GM23248 (cell line): ENCODE measurements around the gene UBE2I.

ENCODE experiments used
- EZH2 ChIP-seq: fragments of 200-600 bp; sonication (generic); IDR thresholded peaks from 2 replicates; pipeline ENCODE4 v1.6.1; 2018; ENCODE audit warnings: antibody characterized with exemption, mild to moderate bottlenecking; ENCODE audit not compliant: insufficient read depth, poor library complexity, severe bottlenecking
- EZH2phosphoT487 ChIP-seq: fragments of 200-600 bp; sonication (generic); IDR thresholded peaks from 2 replicates; pipeline ENCODE4 v1.6.1; 2018; ENCODE audit warnings: antibody characterized with exemption, moderate library complexity, mild to moderate bottlenecking, low read depth; ENCODE audit not compliant: insufficient read depth

DNA sequence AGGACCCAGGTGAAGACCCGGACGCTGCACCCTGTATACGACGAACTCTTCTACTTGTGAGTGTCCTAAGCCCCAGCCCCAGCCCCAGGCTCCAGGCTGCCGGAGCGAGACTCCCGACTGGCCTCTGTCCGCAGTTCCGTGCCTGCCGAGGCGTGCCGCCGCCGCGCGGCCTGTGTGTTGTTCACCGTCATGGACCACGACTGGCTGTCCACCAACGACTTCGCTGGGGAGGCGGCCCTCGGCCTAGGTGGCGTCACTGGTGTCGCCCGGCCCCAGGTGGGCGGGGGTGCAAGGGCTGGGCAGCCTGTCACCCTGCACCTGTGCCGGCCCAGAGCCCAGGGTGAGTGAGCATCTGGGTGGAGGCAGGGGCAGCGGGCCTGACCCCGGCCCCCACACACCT is 38.5 kb downstream of the UBE2I start:
- TF ChIP-seq EZH2 (no peak), EZH2phosphoT487 (no peak)
